GM21447 (cell line): ENCODE results near the gene MRPL36.

Experiments
- ATAC-seq: cut with Tn5 transposase; IDR thresholded peaks from one replicate; pipeline ENCODE4 v1.9.1; 2021; ENCODE audit not compliant: unreplicated experiment

Gene MRPL36

DNA sequence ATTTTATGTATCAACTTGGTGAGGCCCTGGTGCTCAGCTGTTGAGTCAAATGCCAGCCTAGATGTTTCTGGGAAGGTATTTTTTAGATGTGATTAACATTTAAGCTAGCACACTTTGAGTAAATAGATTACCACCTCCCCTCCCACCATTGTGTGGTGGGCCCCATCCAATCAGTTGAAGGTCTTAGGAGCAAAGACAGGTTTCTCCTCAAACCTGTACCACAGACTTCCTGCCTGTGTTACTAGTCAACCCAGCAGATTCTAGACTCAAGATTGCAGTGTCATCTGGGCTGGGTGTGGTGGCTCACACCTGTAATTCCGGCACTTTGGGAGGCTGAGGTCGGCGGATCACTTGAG is 33.8 kb downstream of the MRPL36 start:
- no peak for ATAC-seq

DNA sequence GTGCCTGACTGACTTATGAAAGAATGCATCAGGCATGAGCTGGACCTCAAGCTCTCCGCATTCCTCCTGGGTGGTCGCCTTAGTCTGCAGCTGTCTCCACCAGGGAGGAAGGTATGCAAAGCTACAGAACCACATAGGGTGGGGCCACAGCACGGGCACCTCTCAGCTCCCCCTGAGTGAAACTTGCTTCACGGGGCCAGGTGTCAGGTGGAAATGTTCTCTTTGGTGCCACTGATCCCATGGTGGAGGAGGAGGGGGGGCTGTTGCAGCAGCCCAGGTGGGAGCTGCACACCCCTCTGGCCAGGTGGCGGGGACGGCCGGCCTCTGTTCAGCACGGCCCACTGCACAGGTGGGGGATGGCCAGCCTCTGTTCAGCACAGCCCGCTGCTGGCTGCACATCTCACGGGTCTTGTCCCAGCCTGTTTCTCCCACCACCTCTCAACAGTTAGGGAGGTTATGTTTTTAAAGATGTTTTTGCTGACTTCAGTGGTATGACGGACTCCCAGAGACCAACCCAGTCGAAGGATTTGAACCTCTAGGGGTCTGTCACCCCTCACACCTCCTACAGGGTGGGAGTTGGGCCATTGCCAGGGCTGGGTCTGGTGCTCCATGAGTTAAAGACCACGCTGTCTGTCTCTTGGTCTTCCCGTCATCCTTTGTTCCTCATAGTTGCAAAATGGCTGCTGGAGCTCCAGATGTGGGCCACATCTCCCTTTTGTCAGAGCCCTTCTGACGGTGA is 34.3 kb downstream of the MRPL36 start:
- no peak for ATAC-seq

DNA sequence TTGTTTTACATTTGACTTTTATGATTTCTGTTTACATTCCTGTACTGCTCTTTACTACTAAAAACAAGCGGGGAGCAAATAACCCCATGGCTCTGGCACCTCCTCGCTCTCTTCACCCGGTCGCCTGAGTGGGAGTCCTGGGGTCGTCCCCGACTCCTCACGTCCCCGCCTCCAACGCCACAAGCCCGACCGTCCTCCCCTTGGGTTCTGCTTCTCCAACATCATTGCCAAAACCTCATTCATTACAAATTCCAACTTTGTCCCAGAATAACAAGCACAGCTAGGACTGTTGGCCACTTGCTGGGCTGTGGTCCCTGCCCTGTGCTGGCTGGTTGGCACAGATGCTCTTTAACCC is 35.1 kb downstream of the MRPL36 start:
- ATAC-seq: no peak

DNA sequence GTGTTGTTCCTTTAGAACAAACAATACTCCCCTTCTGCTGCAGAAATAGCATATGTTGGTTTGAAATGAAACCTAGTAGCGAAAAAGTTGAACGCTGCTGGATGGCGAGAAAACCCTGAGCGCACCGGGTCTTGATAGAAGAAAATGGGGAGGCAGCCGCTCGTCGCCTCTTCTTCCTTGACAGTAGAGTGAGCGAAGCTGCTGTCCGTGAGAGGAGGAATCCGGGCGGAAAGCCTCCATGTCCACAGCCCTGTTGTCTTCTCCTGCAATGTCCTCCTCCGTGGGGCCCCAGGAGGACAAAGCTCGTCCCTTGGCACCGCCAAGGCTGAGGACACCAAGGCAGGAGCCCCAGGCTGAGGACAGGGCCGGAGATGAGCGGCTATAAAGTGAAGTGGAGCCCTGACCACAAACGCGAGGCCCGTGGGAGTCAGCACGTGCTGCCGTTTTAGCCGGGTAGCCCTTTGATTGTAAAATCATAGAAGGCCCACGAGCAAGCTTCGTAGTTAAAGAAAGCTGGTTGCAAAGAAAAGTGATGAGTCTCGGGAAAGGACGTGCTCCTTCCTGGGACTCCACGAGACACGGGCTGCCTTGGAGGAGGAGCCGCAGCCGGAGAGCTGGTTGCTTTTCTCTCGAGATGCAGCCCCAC is 35.6 kb downstream of the MRPL36 start:
- ATAC-seq: no peak

DNA sequence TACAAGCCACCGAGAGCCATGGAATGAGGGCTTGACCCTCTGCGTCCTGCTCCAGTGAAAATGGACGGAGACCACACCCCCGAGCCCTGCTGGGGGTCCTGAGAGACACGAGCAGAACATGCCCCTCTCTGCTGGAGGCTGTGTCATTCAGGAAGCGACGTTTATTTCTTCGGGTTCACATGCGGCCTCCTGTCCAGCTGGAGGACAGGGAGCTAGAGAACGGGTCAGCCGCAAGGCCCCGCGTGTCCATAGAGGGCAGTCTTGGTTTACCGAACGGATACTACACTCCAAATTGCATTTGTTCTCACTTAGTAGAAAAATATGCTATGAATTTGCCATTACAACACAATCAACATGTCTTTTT is 36.1 kb downstream of the MRPL36 start:
- no peak for ATAC-seq

DNA sequence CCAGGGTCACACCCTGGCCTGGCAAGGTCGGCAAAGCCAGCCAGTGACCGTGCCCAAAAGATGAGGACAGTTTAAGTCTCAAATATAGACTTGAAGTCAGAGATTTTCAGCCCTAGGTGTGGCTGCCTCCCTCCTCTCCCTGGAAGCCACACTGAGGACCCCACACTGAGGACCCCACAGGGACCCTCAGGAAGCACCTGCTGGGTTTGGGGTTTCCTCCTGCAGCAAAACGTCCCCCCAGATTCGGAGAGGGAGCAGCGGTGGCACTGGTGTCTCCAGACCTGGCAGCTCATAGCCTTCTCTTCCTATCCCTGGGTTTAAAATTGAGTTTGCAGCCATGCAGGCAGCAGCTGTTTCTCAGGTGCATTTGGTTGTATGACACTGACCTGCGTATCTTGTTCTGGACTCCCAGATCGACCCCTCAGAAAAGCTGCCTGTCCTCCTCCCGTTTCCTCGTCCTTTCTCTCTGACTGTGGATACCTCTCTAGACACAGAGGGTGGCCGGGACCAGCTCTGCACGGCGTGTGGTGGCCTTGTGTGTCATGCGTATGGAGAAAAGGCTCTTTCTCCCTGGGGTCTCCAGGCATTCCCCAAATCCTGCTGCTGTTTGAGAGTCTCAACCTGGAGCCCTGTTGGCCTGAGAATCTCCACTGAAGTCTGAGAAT is 36.6 kb downstream of the MRPL36 start:
- ATAC-seq: no peak

DNA sequence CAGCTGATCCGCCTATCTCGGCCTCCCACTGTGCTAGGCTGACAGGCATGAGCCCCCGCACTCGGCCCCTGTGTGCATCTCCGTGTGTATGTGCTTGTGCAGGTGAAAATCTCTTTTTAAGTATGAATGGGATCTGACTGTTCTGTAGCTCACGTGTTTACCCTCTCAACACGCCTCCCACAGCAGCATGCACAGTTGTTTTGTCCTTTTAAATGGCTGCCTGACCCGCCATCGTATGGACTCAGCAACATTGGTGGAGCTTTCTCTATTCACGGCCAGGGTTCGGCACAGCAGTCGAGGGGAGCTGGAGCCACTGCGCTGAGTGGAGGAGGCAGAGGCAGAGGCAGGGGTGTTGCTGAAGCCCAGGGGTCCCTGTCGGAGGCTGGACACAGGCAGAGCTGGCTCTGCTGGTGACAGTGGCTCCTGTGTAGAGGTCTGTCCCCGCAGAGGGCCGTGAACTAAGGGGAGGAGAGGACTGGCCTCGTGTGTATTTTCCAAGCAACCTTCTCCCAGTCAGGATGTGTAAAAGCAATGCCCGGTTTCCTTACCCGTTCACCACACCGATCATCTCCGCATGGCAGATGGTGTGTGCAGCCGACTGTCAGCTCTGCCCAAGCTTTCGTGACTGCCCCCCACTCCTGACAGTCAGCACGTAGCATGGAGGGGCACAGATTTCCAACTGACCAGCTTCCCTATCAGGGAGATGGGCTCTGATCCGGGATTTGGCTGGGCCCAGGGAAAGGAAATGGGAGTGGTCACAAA is 37.3 kb downstream of the MRPL36 start:
- no peak for ATAC-seq

DNA sequence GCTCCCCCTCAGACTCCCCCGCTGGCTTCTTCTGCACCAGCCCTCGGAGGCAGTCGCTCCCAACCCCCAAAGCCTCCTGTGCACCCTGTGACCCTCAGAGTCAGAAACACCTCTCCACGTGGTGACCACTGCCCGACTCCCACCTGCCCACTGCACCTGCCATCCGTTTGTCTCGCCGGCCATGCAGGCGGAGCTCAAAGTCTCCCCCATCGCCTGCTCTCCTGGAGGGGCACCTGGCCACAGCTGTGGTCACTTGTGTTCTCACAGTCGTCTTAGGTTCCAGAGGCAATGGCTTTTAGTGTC is 38.2 kb downstream of the MRPL36 start:
- ATAC-seq: no peak

DNA sequence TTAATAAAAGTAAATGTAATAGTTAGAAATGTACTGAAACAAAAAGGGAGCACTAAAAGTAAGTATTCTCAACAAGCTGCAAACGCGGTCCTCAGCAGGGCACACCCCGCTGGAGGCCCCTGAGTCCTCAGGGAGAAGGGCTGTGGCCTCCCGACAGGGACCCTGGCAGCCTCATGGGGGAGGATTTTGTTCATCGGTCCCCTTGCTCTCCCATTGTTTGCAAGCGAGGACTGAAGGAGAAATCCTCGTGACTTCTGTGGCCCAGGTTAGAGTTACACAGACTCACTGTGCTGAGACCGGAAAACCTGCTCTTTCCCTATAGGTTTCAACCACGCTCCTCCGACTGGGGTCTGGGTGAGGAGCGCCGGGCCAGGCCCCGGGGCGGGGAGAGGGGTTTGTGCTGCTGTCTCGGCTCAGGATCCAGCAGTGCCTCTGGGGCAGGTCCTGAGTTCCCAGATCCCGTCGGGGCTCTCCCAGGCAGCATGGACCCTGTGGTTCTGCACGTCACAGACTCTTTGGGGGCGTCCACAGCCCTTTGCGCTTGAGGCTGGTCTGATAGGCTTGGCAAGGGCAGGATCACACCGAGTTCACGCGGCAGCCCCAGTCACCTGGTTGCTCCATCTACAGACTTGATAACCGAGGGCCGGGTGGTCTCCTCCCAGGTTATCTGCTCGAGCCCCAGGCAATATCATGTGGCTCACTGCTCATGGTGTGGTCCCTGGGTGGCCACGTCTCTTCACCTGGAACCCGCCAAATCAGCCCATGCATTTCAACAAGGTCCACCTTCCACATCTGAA is 38.8 kb downstream of the MRPL36 start:
- no peak for ATAC-seq

DNA sequence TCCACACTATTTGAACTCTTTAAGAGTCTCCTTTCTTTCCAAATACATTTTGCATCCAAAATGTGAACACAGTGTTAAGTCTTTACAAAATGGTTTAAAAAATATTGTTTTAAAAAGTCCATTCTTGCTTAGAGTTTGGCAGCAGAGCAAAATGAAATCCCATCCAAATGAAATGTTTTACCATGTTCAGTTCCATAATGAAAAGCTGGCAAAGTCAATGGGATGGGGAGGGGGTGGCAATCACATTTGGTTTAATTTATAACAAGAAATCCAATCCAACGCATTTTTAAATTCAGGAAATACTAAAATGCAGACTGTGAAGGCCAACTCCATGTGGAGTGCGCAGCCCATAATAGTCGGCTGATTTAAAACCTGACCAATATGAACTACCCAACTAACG is 39.4 kb downstream of the MRPL36 start:
- ATAC-seq: no peak

DNA sequence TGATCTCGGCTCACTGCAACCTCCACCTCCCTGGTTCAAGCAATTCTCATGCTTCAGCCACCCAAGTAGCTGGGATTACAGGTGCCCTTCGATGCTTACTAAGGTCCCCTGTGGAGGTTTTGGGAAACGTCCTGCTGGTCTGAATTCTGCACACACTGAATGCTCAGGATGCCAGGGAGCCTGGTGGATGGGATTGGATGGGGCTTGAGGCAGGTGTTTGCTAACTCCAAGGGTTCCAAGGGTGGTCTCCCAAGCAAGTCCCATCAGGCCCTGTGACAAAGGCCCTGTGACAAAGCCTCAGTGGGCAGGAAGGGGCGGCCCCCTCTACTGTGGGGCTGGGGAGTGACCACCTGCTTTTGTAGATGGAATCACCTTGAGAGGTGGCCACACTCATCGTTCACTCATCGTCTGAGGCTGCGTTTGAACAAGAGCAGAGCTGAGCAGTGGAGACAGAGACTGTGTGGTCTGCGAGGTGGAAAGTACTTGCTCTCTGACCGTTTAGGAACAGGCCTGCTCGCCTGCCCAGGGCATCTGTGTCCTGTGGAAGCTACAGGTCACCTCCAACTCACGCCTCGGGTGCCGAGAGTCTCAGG is 40.2 kb downstream of the MRPL36 start:
- no peak for ATAC-seq

DNA sequence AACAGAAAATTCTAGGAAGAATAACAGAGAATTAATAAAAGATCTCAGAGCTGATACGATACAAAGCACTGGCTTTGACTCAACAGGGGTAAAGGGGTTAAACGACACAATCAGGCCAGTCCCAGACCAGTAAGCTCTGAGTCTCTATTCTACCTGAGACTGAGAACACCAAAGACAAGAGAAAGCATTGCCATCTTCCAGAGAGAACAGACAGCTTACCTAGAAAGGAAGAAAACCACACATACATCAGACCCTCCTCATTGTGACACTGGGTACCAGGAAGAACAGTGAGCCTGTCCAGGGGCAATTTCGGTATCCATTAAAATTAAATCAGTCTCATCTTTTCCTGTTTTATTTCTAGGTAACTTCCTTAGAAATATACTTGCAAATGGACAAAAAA is 41.1 kb downstream of the MRPL36 start:
- ATAC-seq: no peak

DNA sequence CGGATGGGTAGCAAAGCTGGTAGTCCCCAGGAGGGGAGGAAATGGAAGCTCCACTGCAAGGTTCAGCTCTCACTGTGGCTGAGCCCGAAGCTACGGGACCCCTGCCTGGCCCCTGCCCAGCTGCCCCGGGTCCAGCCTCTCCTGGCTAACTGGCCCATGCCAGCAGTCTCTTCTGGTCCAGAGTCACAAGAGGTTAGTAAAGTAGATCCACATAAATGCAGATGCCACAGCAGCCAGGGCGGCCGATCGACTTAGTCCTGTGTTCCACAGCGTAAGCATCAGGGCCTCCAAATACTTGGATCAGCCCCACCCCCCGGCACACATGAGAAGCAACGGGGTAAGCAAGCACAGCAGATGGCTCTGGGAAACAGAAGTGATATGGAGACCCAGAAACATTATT is 42.1 kb downstream of the MRPL36 start:
- no peak for ATAC-seq

DNA sequence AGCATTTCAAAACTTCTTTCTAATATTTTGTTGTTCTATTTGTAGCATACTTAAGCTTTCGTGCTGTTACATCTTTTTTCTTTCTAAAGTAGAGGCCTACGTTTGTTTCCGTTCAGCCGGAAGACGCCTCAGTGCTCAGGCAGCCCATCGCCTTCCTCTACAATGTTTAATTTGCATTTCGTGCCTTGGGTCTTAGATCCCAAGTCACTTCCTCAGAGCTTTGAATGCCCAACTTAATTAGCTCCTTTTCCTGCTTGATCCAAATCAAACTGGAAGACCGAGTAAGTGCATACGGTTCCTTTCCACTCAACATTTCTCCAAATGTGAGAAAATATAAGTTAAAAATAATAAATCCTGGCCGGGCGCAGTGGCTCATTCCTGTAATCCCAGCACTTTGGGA is 43.2 kb downstream of the MRPL36 start:
- ATAC-seq: no peak

DNA sequence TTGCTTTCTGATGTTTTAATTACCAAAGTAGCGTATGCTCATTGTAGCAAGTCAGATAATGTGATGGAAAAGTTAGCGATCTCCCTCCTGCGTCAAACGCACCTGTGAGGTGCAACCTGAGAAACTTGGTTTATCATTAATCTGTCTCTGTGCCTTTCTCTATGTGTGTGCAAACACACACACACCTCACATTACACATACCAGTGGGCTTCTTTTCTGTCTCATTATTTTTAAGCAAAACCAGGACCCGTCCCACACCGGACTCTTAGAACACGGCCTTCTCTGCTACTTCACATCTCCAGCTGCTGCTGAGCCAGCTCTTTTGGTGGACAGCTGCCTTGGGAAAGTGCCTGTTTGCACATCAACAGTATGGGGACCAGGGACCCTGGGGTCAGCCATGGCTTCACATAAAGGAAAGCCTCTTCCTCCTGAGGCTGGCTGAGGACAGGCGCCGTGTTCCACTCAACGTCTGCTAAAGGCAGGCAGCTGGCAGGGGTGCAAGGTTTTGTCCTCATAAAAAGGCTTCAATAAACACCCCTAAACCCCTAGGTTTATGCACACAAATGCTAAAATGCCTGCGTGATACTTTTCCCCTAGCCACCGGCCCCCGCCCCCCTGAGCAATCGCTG is 44.2 kb downstream of the MRPL36 start:
- ATAC-seq: no peak

DNA sequence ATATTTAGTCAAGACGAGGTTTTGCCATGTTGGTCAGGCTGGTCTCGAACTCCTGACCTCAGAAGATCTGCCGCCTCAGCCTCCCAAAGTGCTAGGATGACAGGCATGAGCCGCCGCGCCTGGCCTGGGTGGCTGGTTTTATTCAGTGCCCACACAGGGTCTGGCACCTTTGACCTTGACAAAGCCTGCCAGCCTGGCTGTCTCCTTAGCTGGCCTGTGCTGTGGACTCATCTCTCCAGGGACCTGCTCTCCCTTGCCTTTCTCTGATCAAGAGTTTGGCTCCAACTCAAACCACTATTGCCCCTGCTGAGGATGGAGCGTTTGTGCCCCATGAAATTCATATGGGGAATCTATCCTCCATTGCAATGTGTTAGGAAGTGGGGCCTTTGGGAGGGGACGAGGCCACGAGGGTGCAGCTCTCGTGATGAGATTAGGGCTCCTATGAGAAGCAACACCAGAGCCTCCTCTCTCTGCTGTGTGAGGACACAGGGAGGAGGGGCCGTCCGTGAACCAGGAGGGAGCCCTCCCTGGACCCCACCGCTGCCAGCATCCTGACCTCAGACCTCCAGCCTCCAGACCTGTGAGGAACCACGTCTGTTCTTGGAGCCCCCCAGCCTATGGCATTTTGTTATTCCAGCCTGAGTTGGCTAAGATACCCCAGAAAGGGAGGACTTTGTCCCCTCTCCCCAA is 45.0 kb downstream of the MRPL36 start:
- no peak for ATAC-seq

DNA sequence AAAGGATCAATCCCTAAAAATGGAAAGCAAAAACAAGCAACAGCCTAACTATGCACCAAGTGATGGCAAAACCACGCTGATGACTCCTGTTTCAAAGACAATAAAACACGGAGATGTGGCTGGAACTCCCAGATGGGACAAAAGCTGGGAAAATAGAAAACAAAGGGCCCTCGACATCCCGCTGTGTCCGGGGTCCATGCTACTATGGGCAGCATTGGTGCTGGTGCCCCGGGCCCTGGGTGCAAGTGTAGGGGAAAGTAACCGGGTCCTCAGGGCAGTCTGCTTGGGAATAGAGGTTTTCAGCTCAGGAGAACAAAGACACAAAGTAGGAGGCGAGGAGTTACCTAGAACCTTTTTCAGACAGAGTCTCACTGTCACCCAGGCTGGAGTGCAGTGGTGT is 46.1 kb downstream of the MRPL36 start:
- no peak for ATAC-seq

DNA sequence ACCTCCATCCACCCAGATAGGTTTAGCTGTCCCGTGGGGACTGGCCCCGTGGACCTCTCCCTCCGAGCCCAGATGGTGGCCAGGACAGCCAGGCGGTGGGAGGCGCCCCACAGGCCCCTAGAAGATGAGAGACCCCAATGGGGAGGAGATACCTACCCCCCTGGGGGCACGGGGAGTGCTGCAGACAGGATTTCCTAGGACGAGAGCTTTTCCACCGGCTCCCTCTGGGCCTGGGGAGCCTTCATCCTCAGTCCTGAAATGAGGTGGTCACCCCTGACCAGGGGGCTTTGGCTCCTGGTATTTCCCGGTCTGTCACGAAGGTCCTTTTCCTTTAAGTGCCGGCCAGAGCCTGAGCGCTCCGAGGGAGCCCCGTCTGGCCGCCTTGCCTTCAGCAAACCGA is 46.8 kb downstream of the MRPL36 start:
- no peak for ATAC-seq

DNA sequence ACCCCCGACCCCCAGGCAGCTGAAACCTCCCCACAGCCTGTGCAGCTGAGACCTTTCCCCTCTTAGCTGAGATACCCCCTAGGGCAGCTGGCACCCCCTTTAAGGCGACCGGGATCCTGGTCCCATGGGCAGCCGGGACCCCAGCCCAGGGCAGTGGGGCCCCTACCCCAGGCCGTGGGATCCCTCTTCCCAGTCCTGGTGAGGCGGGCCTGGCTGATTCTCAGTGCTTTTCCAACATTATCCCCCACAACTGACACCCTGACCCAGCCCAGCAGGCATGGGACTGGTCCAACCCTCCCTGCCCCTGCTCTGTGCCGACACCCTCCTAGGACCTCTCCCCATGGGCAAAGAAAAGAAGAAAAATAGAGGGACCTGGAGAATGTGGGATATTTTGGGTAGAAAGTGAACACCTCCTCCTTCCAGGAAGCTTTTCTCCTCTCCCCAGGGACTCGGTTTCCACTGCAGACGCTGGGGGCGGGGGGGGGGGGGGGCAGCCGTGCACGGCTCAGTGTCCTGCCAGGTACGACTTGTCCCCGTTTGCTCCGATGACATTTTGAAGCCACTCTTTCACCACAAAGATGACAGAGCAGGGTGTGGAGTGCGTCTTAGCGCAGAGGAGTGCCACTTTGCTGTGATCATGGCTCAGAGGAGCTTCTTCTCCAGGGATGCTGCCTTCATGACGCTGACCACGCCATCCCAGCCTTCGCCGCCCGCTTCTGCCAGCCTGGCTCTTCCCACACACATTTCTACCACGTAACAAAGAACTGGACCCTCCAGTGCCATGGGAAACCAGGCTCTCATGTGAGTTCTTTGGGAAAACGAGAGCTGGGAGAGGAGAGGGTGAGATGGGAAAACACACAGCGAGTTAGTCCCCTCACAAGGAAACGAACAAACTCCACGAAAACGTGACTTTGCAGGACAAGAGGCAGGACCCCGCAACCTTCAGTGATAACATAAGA is 47.5 kb downstream of the MRPL36 start:
- ATAC-seq: no peak
